Superior temporal gyrus (tissue), 1 donor: ENCODE data around the gene NCCRP1.
"Not testable (repeated sequence)": the region's sequence is repeated elsewhere in the genome, so short reads cannot be mapped to it uniquely, and the experiment has no call there.

Experiments
- DNase-seq: peaks from one replicate; pipeline ENCODE4 v3.0.0-alpha.2; 2016; ENCODE audit errors: extremely low spot score

Gene NCCRP1

GRCh38 chr19:39207293-39207836 is 10.6 kb downstream of the NCCRP1 start:
- no peak for DNase-seq

- no peak for DNase-seq
Measured at GRCh38 chr19:39208175-39208795, 11.5 kb downstream of the NCCRP1 start.

GRCh38 chr19:39209196-39209595 is 12.4 kb downstream of the NCCRP1 start:
- DNase-seq, result no peak

- no peak for DNase-seq
Measured at GRCh38 chr19:39211731-39212374, 15.1 kb downstream of the NCCRP1 start.

GRCh38 chr19:39212375-39212742 is 15.6 kb downstream of the NCCRP1 start:
- no peak for DNase-seq

GRCh38 chr19:39215323-39215722 is 18.6 kb downstream of the NCCRP1 start:
- DNase-seq, result not testable (repeated sequence)

GRCh38 chr19:39217094-39217493 is 20.3 kb downstream of the NCCRP1 start:
- no peak for DNase-seq

- no peak for DNase-seq
Measured at GRCh38 chr19:39218230-39219007, 21.7 kb downstream of the NCCRP1 start.

GRCh38 chr19:39219108-39219507 is 22.3 kb downstream of the NCCRP1 start:
- not testable (repeated sequence) for DNase-seq

- DNase-seq, result no peak
Measured at GRCh38 chr19:39223703-39224279, 27.0 kb downstream of the NCCRP1 start.

- no peak for DNase-seq
Measured at GRCh38 chr19:39224910-39225309, 28.1 kb downstream of the NCCRP1 start.

GRCh38 chr19:39230096-39230764 is 33.5 kb downstream of the NCCRP1 start:
- DNase-seq, result no peak

- DNase-seq, result no peak
Measured at GRCh38 chr19:39232708-39233107, 35.9 kb downstream of the NCCRP1 start.

- DNase-seq, result no peak
Measured at GRCh38 chr19:39236527-39236926, 39.8 kb downstream of the NCCRP1 start.

- no peak for DNase-seq
Measured at GRCh38 chr19:39237200-39238184, 40.7 kb downstream of the NCCRP1 start.

GRCh38 chr19:39238209-39238608 is 41.4 kb downstream of the NCCRP1 start:
- DNase-seq, result no peak

- no peak for DNase-seq
Measured at GRCh38 chr19:39238944-39239343, 42.2 kb downstream of the NCCRP1 start.

GRCh38 chr19:39240421-39240820 is 43.7 kb downstream of the NCCRP1 start:
- no peak for DNase-seq

- not testable (repeated sequence) for DNase-seq
Measured at GRCh38 chr19:39243741-39244140, 47.0 kb downstream of the NCCRP1 start.

GRCh38 chr19:39244410-39245100 is 47.8 kb downstream of the NCCRP1 start, which contains the start of gene IFNL3:
Gene IFNL3, minus strand, starts transcription at chr19:39245006. Its CDS starts 39 bp downstream, at chr19:39244967.
- DNase-seq, result not testable (repeated sequence)
